Measurements from ENCODE around the gene AIFM3. TPM values are rescaled to one million over a fixed set of nuclear protein-coding genes. Genes with fewer than 3 reads are reported as not detected.

The AIFM3 gene
- total and polyA plus RNA-seq, 2 of the 13 experiments (the other 11 are each of a cell fraction or from before 2014, with no cell fraction given), result 9.0 to 15.3 TPM

DNA sequence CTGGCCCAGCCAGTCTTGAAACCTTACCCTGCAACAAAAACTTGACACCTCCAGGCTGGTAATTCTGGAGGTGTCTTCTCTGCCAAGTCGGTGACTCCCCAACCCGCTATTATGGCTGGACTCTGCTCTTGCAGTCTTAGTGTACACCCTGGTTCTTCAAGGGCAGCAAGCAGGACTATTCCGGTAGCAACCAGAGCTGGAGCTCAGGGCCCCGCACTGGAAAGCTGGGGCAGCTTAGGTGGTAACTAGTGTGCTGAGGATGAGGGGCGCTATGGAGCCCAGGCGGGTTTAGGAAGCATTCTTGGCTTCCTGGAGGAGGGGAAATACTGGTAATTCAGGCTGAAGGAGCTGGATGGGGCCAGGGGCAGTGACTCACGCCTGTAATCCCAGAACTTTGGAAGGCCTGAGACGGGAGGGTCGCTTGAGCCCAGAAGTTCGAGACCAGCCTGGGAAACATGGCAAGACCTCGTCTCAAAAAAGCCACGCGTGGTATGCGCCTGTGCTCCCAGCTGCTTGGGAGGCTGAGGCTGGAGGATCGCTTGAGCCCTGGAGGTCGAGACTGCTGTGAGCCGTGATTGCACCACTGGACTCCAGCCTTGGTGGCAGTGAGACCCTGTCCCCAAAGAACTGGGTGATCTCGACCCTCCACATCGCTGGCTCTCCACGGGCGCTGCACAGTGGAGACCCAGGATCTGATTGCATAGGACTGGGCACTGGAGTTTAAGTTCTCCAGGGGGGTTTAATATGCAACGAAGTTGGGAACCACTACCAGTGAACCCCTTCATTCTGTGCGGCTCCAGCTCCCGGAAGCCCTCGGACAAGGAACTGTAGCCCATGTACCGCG is 10.6 kb upstream of the AIFM3 start (continued):
- TF ChIP-seq ZNF296 (CRISPR knock-in tag; conservative IDR thresholded peaks at IDR 0.05), result no peak; the same call in 1 of the 2 replicates
- TF ChIP-seq, protein P1, sequence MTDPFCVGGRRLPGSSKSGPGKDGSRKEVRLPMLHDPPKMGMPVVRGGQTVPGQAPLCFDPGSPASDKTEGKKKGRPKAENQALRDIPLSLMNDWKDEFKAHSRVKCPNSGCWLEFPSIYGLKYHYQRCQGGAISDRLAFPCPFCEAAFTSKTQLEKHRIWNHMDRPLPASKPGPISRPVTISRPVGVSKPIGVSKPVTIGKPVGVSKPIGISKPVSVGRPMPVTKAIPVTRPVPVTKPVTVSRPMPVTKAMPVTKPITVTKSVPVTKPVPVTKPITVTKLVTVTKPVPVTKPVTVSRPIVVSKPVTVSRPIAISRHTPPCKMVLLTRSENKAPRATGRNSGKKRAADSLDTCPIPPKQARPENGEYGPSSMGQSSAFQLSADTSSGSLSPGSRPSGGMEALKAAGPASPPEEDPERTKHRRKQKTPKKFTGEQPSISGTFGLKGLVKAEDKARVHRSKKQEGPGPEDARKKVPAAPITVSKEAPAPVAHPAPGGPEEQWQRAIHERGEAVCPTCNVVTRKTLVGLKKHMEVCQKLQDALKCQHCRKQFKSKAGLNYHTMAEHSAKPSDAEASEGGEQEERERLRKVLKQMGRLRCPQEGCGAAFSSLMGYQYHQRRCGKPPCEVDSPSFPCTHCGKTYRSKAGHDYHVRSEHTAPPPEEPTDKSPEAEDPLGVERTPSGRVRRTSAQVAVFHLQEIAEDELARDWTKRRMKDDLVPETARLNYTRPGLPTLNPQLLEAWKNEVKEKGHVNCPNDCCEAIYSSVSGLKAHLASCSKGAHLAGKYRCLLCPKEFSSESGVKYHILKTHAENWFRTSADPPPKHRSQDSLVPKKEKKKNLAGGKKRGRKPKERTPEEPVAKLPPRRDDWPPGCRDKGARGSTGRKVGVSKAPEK (CRISPR knock-in tag; IDR thresholded peaks at IDR 0.05; ENCODE audit: borderline replicate concordance), result 0 out of 2 replicates have a peak, but pooled peaks have one; percentile 8
- no peak for TF ChIP-seq SMC3 (IDR thresholded peaks at IDR 0.05; ENCODE audit: low read length)
- no peak for TF ChIP-seq TMF1 (CRISPR knock-in tag; IDR thresholded peaks at IDR 0.05; ENCODE audit: low read depth)
- TF ChIP-seq, protein P2, sequence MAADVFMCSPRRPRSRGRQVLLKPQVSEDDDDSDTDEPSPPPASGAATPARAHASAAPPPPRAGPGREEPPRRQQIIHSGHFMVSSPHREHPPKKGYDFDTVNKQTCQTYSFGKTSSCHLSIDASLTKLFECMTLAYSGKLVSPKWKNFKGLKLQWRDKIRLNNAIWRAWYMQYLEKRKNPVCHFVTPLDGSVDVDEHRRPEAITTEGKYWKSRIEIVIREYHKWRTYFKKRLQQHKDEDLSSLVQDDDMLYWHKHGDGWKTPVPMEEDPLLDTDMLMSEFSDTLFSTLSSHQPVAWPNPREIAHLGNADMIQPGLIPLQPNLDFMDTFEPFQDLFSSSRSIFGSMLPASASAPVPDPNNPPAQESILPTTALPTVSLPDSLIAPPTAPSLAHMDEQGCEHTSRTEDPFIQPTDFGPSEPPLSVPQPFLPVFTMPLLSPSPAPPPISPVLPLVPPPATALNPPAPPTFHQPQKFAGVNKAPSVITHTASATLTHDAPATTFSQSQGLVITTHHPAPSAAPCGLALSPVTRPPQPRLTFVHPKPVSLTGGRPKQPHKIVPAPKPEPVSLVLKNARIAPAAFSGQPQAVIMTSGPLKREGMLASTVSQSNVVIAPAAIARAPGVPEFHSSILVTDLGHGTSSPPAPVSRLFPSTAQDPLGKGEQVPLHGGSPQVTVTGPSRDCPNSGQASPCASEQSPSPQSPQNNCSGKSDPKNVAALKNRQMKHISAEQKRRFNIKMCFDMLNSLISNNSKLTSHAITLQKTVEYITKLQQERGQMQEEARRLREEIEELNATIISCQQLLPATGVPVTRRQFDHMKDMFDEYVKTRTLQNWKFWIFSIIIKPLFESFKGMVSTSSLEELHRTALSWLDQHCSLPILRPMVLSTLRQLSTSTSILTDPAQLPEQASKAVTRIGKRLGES (CRISPR knock-in tag; IDR thresholded peaks at IDR 0.05; ENCODE audit: borderline replicate concordance), result no peak
- no peak for TF ChIP-seq HOMEZ (CRISPR knock-in tag; IDR thresholded peaks at IDR 0.05; ENCODE audit: low read depth)
- TF ChIP-seq, protein P3, sequence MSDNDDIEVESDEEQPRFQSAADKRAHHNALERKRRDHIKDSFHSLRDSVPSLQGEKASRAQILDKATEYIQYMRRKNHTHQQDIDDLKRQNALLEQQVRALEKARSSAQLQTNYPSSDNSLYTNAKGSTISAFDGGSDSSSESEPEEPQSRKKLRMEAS (IDR thresholded peaks at IDR 0.05), result peak; percentile 27; the same call in 1 of the 2 replicates
- TF ChIP-seq ZSCAN30 (CRISPR knock-in tag; IDR thresholded peaks at IDR 0.05), result no peak
- no peak for TF ChIP-seq DBP (CRISPR knock-in tag; IDR thresholded peaks at IDR 0.05; ENCODE audit: not compliant biosample characterization)
- TF ChIP-seq HDAC2 (CRISPR knock-in tag; IDR thresholded peaks at IDR 0.05), result no peak
- TF ChIP-seq ATF1 (CRISPR knock-in tag; IDR thresholded peaks at IDR 0.05), result no peak
- no peak for TF ChIP-seq ZNF329 (CRISPR knock-in tag; IDR thresholded peaks at IDR 0.05; ENCODE audit: low read depth)
- TF ChIP-seq, protein P4, sequence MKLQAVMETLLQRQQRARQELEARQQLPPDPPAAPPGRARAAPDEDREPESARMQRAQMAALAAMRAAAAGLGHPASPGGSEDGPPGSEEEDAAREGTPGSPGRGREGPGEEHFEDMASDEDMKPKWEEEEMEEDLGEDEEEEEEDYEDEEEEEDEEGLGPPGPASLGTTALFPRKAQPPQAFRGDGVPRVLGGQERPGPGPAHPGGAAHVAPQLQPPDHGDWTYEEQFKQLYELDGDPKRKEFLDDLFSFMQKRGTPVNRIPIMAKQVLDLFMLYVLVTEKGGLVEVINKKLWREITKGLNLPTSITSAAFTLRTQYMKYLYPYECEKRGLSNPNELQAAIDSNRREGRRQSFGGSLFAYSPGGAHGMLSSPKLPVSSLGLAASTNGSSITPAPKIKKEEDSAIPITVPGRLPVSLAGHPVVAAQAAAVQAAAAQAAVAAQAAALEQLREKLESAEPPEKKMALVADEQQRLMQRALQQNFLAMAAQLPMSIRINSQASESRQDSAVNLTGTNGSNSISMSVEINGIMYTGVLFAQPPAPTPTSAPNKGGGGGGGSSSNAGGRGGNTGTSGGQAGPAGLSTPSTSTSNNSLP (IDR thresholded peaks at IDR 0.05; ENCODE audit: low read depth, low read length), result no peak
- no peak; the same call in 1 of the 2 replicates for TF ChIP-seq ZNF292 (CRISPR knock-in tag; IDR thresholded peaks at IDR 0.05; ENCODE audit: borderline replicate concordance, low read depth)
- TF ChIP-seq MNT (IDR thresholded peaks at IDR 0.05), result no peak
